GM12878 (cell line): ENCODE measurements around the gene SLC25A39. TPM values are rescaled to one million over a fixed set of nuclear protein-coding genes. Genes with fewer than 3 reads are reported as not detected.

Source experiments
- ATAC-seq: fragments of 200-7000 bp; cut with Tn5 transposase; 3 replicates; pipeline ENCODE4 v1.9.1; 2020; ENCODE audit warnings: mild to moderate bottlenecking, moderate library complexity
- BruUV-seq: library from RNA; stranded (reverse); fragments of 400-500 nt; replicated peaks from 2 replicates; lab custom pipeline; 2021; lab: Mats Ljungman, UMichigan
- CTCF ChIA-PET: fragments of 300-600 bp; sonication (Branson Sonifier 250); formaldehyde crosslinking; extraction: SDS; loops from one replicate; lab custom pipeline; 2021; ENCODE audit warnings: inconsistent platforms; lab: Yijun Ruan, JAX
- POLR2A ChIA-PET: fragments of 350-600 bp; formaldehyde crosslinking; extraction: SDS; loops from one replicate; lab custom pipeline; 2021; ENCODE audit warnings: inconsistent platforms; lab: Charles Lee
- RAD21 ChIA-PET: fragments of 300-600 bp; sonication (Branson Sonifier 250); formaldehyde crosslinking; loops from one replicate; lab custom pipeline; 2023; ENCODE audit warnings: antibody characterized with exemption; ENCODE audit not compliant: unreplicated experiment; lab: Charles Lee
- SMC1A ChIA-PET: fragments of 300-600 bp; sonication (Branson Sonifier 250); formaldehyde crosslinking; loops from one replicate; lab custom pipeline; 2023; ENCODE audit not compliant: unreplicated experiment, uncharacterized antibody; lab: Charles Lee
- DNase-seq: peaks from one replicate; pipeline ENCODE4 v3.0.0-alpha.2; 2011; ENCODE audit warnings: low read depth, low spot score
- FAIRE-seq: peaks from 3 replicates; lab custom pipeline; 2011; peaks lifted over from hg19 to GRCh38; lab: Jason Lieb, UNC
- H2AFZ ChIP-seq: 2 replicates; pipeline ENCODE4 v1.6.0; 2011; ENCODE audit warnings: low read depth, low read length, control low read depth; ENCODE audit not compliant: control insufficient read depth
- H3K27ac ChIP-seq: 2 replicates; pipeline ENCODE4 v1.5.1; 2011; ENCODE audit warnings: control low read depth; ENCODE audit not compliant: control insufficient read depth, insufficient read depth
- H3K27me3 ChIP-seq, 2 experiments: replicated peaks in 1 of 2; 2 replicates each; pipeline versions ENCODE4 v1.6.0 to v1.6.1; 2011; ENCODE audit warnings: low read length in 1 of 2; ENCODE audit not compliant: control insufficient read depth in 2 of 2, insufficient read depth in 2 of 2
- H3K36me3 ChIP-seq, 2 experiments: 2 replicates each; pipeline ENCODE4 v1.5.1; 2011; ENCODE audit warnings: low read length in 1 of 2; ENCODE audit not compliant: control insufficient read depth in 2 of 2, insufficient read depth in 2 of 2
- H3K4me1 ChIP-seq: 2 replicates; pipeline ENCODE4 v1.6.1; 2011; ENCODE audit warnings: mild to moderate bottlenecking, low read length, moderate library complexity, mixed read lengths; ENCODE audit not compliant: control insufficient read depth, insufficient read depth
- H3K4me2 ChIP-seq: 2 replicates; pipeline ENCODE4 v1.6.0; 2011; ENCODE audit warnings: control low read depth; ENCODE audit not compliant: control insufficient read depth, insufficient read depth
- H3K4me3 ChIP-seq: fragments of 200-600 bp; sonication (generic); 2 replicates; pipeline ENCODE4 v1.5.1; 2016
- H3K79me2 ChIP-seq: 2 replicates; pipeline ENCODE4 v1.6.0; 2011; ENCODE audit warnings: low read length; ENCODE audit not compliant: control insufficient read depth, insufficient read depth
- H3K9ac ChIP-seq: 2 replicates; pipeline ENCODE4 v1.8.0; 2011; ENCODE audit warnings: low read length, control low read depth, mixed read lengths; ENCODE audit not compliant: control insufficient read depth, insufficient read depth
- H3K9me3 ChIP-seq: replicated peaks from 3 replicates; pipeline ENCODE4 v1.5.1; 2011; ENCODE audit warnings: mild to moderate bottlenecking, low read length; ENCODE audit not compliant: control insufficient read depth, insufficient read depth
- H4K20me1 ChIP-seq: 2 replicates; pipeline ENCODE4 v1.6.0; 2011; ENCODE audit not compliant: control insufficient read depth, insufficient read depth
- BHLHE40 ChIP-seq, 2 experiments: fragments of 450-650 bp in 1 of 2; IDR thresholded peaks; 2 replicates each; pipeline ENCODE4 v1.6.1; 2011 to 2017; ENCODE audit warnings: low read depth in 2 of 2, borderline replicate concordance in 1 of 2, improper control_type of control experiment in 1 of 2, low read length in 1 of 2, mild to moderate bottlenecking in 1 of 2
- GATAD2B ChIP-seq: fragments of 450-650 bp; conservative IDR thresholded peaks from 2 replicates; pipeline ENCODE4 v1.6.1; 2017; ENCODE audit warnings: low read depth, mild to moderate bottlenecking, moderate library complexity
- HCFC1 ChIP-seq: fragments of 150-350 bp; IDR thresholded peaks from 2 replicates; pipeline ENCODE4 v1.6.1; 2014; ENCODE audit warnings: low read length
- HDGF ChIP-seq: fragments of 450-650 bp; IDR thresholded peaks from 2 replicates; pipeline ENCODE4 v1.6.1; 2016; ENCODE audit warnings: antibody characterized with exemption
- IKZF1 ChIP-seq: fragments of 450-650 bp; conservative IDR thresholded peaks from 2 replicates; pipeline ENCODE4 v1.6.1; 2017; ENCODE audit warnings: antibody characterized with exemption, mild to moderate bottlenecking
- MYB ChIP-seq: fragments of 150-350 bp; IDR thresholded peaks from 2 replicates; pipeline ENCODE4 v1.6.1; 2014; ENCODE audit warnings: mild to moderate bottlenecking, low read depth, low read length, borderline replicate concordance
- MYC ChIP-seq: IDR thresholded peaks from 2 replicates; pipeline ENCODE4 v1.6.1; 2011; ENCODE audit warnings: mild to moderate bottlenecking, low read length, moderate library complexity, inconsistent platforms; ENCODE audit not compliant: insufficient read depth, insufficient replicate concordance, insufficient read length, severe bottlenecking
- PML ChIP-seq: IDR thresholded peaks from 2 replicates; pipeline ENCODE4 v1.6.1; 2012; ENCODE audit warnings: low read length, inconsistent platforms
- POLR2AphosphoS2 ChIP-seq: IDR thresholded peaks from 2 replicates; pipeline ENCODE4 v1.6.1; 2011; ENCODE audit warnings: low read depth, mild to moderate bottlenecking, low read length, improper control_type of control experiment, moderate library complexity
- REST ChIP-seq: IDR thresholded peaks from 2 replicates; pipeline ENCODE4 v1.6.1; 2012; ENCODE audit warnings: mild to moderate bottlenecking, low read depth, low read length
- SIN3A ChIP-seq: IDR thresholded peaks from 2 replicates; pipeline ENCODE4 v1.6.1; 2012; ENCODE audit warnings: low read depth, low read length, improper control_type of control experiment
- SMARCA5 ChIP-seq: fragments of 450-650 bp; IDR thresholded peaks from 2 replicates; pipeline ENCODE4 v1.6.1; 2017; ENCODE audit warnings: mild to moderate bottlenecking
- SMC3 ChIP-seq: IDR thresholded peaks from 2 replicates; pipeline ENCODE4 v1.6.1; 2011; ENCODE audit warnings: low read length, improper control_type of control experiment, borderline replicate concordance
- SRF ChIP-seq, 2 experiments: IDR thresholded peaks; 2 replicates each; pipeline ENCODE4 v1.6.1; 2011; ENCODE audit warnings: low read depth in 2 of 2, low read length in 2 of 2, mild to moderate bottlenecking in 1 of 2, moderate library complexity in 1 of 2
- TARDBP ChIP-seq: IDR thresholded peaks from 2 replicates; pipeline ENCODE4 v1.6.1; 2016; ENCODE audit warnings: borderline replicate concordance
- ZNF207 ChIP-seq: fragments of 450-650 bp; IDR thresholded peaks from 2 replicates; pipeline ENCODE4 v1.6.1; 2014; ENCODE audit warnings: antibody characterized with exemption, mild to moderate bottlenecking, borderline replicate concordance
- ZZZ3 ChIP-seq: IDR thresholded peaks from 2 replicates; pipeline ENCODE4 v1.6.1; 2011; ENCODE audit warnings: low read depth; ENCODE audit not compliant: control insufficient read depth, insufficient read length
- WGBS: methylation state at CpG from one replicate; pipeline ENCODE4 v1.1.6; 2016; ENCODE audit warnings: low lambda C conversion rate; ENCODE audit not compliant: insufficient replicate concordance, insufficient coverage; ENCODE audit errors: missing lambda C conversion rate; 5-methylcytosine and 5-hydroxymethylcytosine counted together
- in situ Hi-C: fragments of 300-500 bp; cut with MboI; formaldehyde crosslinking; loops from 9 replicates; pipeline ENCODE4 v1.14.3; 2018; ENCODE audit warnings: mixed read lengths
- intact Hi-C: fragments of 100-400 bp; cut with micrococcal nuclease; formaldehyde crosslinking; loops from one replicate; pipeline ENCODE4 v1.14.2; 2022; ENCODE audit not compliant: unreplicated experiment
- polyA plus RNA-seq, 11 experiments: library from polyadenylated mRNA; depleted of rRNA in 4 of 11; unstranded in 6 of 11; stranded (reverse) in 5 of 11; fragments of >200 nt; fragmentation: Nextera tagmentation in 4 of 11; fragmentation: Illumina TruSeq in 1 of 11; extraction: Ambion mirVana in 4 of 11; extraction: Trizol in 1 of 11; gene quantifications; 1 replicate in 1 of 11; 2 replicates in 10 of 11; pipeline versions ENCODE4 v1.2.1 to v1.2.3, GENCODE V29; 2011 to 2016; ENCODE audit warnings: inconsistent platforms in 2 of 11, missing spikeins in 2 of 11, low read depth in 1 of 11
- total RNA-seq, 4 experiments: library from RNA; depleted of rRNA in 3 of 4; stranded (reverse); fragments of >200 nt in 3 of 4; fragmentation: Illumina TruSeq in 1 of 4; extraction: Trizol in 1 of 4; gene quantifications; 2 replicates each; pipeline versions ENCODE4 v1.2.1 to v1.2.3, GENCODE V29; 2013 to 2021
- TF ChIP-seq, protein P1 (sequence below): IDR thresholded peaks from 2 replicates; pipeline ENCODE4 v1.6.1; 2011; ENCODE audit warnings: borderline replicate concordance, low read depth, mild to moderate bottlenecking, moderate library complexity, mixed read lengths, low read length; ENCODE audit not compliant: insufficient read depth; ENCODE audit errors: extremely low read length

The SLC25A39 gene
- total and polyA plus RNA-seq, 10 of the 15 experiments (the other 5 are each of a cell fraction or from before 2014, with no cell fraction given) = 3.5 to 270 (median 150) TPM

GRCh38 chr17:44345454-44346026, 20.9 kb upstream of the SLC25A39 start:
- ChIA-PET CTCF (interaction anchor here (0.8 to 12.5 kb wide), 24 partner anchors 9 to 235 kb away, joined by 3 to 154 read pairs (median 4); partner anchors contain the start of genes FAM171A2, HROB, SLC25A39 and TMUB2), RAD21 (interaction anchor here (0.6 to 2.7 kb wide), 18 partner anchors 11 to 800 kb away, joined by 3 to 31 read pairs (median 4); partner anchors contain the start of genes SLC25A39 and TMUB2), POLR2A (interaction anchor here (0.6 to 2.5 kb wide), 12 partner anchors 11 to 211 kb away, joined by 3 to 16 read pairs (median 4); partner anchors contain the start of genes TMUB2 and UBTF), SMC1A (interaction anchor here (0.8 to 3.5 kb wide), 13 partner anchors 10 to 401 kb away, joined by 3 to 29 read pairs (median 4); partner anchors contain the start of genes HDAC5, LSM12 and SLC25A39)
- Histone ChIP-seq H3K4me2 (peak overlapping the region; percentile 97), H2AFZ (peak overlapping the region; percentile 13), H3K79me2 (peaks cover 33% of the 10 kb centered on the region), H3K4me1 (peaks cover 42% of the 10 kb centered on the region), H3K27me3 (no peaks in the 10 kb centered on the region), H3K4me3 (peak overlapping the region; percentile 87), H3K36me3 (peaks cover 6 to 8% of the 10 kb centered on the region in 2 experiments; a peak in 3 of 4 replicates), H4K20me1 (no peaks in the 10 kb centered on the region), H3K9ac (peak overlapping the region; percentile 81), H3K9me3 (no peaks in the 10 kb centered on the region), H3K27ac (peak overlapping the region; percentile 92)
- TSS peak; percentile 83 for BruUV-seq
- in situ Hi-C loops (no loop called here), intact Hi-C loops (loop anchor here (5.0 kb wide), 1 partner anchor 143 kb away; no protein-coding TSS in a partner anchor)
- DNase-seq = no peak
- FAIRE-seq = no peak
- WGBS = under 1% methylated on average over 21 of the region's 21 CpGs
- ATAC-seq = peak; percentile 43
- TF ChIP-seq REST = peak; percentile 8; the same call in 1 of the 2 replicates
- TF ChIP-seq ZNF207 = 0 out of 2 replicates have a peak, but pooled peaks have one; percentile 24
- TF ChIP-seq SRF (IDR thresholded peaks at IDR 0.05; ENCODE audit: low read depth in 2 of 2, low read length in 2 of 2) = peak in 1 of 2 experiments; percentile 68; a peak in 1 of 4 replicates
- no peak for TF ChIP-seq MYC
- TF ChIP-seq, protein P1, sequence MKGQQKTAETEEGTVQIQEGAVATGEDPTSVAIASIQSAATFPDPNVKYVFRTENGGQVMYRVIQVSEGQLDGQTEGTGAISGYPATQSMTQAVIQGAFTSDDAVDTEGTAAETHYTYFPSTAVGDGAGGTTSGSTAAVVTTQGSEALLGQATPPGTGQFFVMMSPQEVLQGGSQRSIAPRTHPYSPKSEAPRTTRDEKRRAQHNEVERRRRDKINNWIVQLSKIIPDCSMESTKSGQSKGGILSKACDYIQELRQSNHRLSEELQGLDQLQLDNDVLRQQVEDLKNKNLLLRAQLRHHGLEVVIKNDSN = no peak
- no peak for TF ChIP-seq TARDBP
- TF ChIP-seq SIN3A = 0 out of 2 replicates have a peak, but pooled peaks have one; percentile 19
- no peak for TF ChIP-seq ZZZ3
- peak; percentile 60; the same call in 1 of the 2 replicates for TF ChIP-seq GATAD2B
- no peak for TF ChIP-seq MYB
- peak; percentile 88 for TF ChIP-seq IKZF1
- TF ChIP-seq POLR2AphosphoS2 = 0 out of 2 replicates have a peak, but pooled peaks have one; percentile 10
- no peak for TF ChIP-seq HCFC1
- TF ChIP-seq BHLHE40 (IDR thresholded peaks at IDR 0.05; ENCODE audit: borderline replicate concordance in 1 of 2, low read depth in 2 of 2, low read length in 1 of 2) = 0 out of 4 replicates have a peak, but pooled peaks of 1 of the 2 experiments have one; percentile 6
- peak; percentile 45; the same call in 1 of the 2 replicates for TF ChIP-seq SMC3
- no peak; the same call in 1 of the 2 replicates for TF ChIP-seq HDGF
- 0 out of 2 replicates have a peak, but pooled peaks have one; percentile 4 for TF ChIP-seq PML
- peak; percentile 38; the same call in 1 of the 2 replicates for TF ChIP-seq SMARCA5
